NCI-H2081 treated with DMSO at 0.1 percent for 48 hours (cell line): Measurements from ENCODE around the gene CEP135.

ENCODE experiments used
- DNase-seq: peaks from one replicate; lab custom pipeline; 2025; lab: John Stamatoyannopoulos, UW

CEP135 gene

DNA sequence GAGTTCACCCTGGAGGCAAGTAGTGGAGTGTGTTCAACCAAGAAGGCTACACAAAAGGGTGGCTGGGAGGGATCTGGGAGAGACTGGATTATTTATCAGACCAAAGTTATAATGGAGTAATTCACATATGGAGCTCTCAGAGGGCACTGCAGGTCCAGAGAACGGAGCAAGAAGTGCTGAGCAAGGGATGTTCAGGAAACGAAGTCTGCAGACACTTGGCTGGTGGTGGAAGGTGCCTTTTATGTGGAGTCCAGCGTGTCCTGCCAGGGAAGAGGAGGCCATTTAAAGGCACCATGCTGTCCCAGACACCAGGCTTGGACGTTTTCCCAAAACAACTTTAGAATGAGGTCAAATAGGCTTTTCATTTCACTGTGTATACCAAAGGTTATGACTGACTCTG, 130.1 kb downstream of the CEP135 start:
- DNase-seq = no peak

- no peak for DNase-seq
Measured at GRCh38 chr4:56080384-56080783, 131.6 kb downstream of the CEP135 start.

DNA sequence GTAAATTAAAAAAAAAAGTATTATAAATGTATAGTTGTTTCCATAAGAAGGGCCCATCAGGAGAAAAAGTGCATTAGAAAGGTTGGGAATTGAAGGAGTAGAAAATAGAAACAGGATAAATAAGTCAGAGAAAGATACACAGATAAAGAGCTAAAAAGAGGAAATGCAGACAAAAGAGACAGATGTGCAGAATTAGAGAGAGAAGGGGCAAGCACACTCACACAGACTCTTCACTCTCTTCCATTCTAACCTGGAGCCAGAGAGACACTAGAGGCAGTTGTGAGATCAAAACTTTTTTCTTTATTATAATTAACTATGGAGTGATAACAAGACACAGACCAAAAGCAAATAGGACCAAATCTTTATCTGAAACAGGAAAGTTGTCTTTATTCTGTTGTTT, 134.1 kb downstream of the CEP135 start:
- no peak for DNase-seq
